ENCODE results near the gene PARP9. TPM values are rescaled to one million over a fixed set of nuclear protein-coding genes. Genes with fewer than 3 reads are reported as not detected.

Gene PARP9
- total and polyA plus RNA-seq, 2 of the 13 experiments (the other 11 are each of a cell fraction or from before 2014, with no cell fraction given): 6.5 to 10.6 TPM

DNA sequence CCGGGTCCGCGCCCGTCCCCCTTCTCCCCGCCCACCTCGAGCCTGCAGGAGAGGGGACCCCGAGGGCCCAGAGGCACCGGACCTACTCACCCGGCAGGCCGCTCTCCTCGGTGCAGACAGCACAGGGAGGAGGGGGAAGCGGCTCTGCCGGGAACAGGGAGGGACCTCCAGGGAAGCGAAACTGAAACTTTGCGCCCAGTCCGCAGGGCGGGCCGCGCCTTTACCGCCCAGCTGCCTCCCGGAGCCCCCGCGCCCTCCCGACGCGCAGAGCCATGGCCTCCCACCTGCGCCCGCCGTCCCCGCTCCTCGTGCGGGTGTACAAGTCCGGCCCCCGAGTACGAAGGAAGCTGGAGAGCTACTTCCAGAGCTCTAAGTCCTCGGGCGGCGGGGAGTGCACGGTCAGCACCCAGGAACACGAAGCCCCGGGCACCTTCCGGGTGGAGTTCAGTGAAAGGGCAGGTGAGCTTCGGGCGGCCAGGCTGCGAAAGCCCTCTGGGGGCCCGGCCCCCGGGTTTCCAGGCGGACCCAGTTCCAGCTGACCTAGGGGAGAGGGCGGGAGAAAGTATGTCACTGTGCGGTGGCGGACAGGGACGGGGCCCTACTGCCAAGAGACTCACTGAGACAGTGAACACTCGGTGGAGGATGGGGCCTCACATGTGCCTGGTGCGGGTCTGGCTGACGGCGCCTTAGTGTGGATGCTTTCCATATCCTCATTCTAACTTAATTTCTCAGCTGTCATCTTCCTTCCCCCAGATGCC lies at the start of gene PARP9, which contains the start of gene DTX3L (continued):
- TF ChIP-seq, protein P1, sequence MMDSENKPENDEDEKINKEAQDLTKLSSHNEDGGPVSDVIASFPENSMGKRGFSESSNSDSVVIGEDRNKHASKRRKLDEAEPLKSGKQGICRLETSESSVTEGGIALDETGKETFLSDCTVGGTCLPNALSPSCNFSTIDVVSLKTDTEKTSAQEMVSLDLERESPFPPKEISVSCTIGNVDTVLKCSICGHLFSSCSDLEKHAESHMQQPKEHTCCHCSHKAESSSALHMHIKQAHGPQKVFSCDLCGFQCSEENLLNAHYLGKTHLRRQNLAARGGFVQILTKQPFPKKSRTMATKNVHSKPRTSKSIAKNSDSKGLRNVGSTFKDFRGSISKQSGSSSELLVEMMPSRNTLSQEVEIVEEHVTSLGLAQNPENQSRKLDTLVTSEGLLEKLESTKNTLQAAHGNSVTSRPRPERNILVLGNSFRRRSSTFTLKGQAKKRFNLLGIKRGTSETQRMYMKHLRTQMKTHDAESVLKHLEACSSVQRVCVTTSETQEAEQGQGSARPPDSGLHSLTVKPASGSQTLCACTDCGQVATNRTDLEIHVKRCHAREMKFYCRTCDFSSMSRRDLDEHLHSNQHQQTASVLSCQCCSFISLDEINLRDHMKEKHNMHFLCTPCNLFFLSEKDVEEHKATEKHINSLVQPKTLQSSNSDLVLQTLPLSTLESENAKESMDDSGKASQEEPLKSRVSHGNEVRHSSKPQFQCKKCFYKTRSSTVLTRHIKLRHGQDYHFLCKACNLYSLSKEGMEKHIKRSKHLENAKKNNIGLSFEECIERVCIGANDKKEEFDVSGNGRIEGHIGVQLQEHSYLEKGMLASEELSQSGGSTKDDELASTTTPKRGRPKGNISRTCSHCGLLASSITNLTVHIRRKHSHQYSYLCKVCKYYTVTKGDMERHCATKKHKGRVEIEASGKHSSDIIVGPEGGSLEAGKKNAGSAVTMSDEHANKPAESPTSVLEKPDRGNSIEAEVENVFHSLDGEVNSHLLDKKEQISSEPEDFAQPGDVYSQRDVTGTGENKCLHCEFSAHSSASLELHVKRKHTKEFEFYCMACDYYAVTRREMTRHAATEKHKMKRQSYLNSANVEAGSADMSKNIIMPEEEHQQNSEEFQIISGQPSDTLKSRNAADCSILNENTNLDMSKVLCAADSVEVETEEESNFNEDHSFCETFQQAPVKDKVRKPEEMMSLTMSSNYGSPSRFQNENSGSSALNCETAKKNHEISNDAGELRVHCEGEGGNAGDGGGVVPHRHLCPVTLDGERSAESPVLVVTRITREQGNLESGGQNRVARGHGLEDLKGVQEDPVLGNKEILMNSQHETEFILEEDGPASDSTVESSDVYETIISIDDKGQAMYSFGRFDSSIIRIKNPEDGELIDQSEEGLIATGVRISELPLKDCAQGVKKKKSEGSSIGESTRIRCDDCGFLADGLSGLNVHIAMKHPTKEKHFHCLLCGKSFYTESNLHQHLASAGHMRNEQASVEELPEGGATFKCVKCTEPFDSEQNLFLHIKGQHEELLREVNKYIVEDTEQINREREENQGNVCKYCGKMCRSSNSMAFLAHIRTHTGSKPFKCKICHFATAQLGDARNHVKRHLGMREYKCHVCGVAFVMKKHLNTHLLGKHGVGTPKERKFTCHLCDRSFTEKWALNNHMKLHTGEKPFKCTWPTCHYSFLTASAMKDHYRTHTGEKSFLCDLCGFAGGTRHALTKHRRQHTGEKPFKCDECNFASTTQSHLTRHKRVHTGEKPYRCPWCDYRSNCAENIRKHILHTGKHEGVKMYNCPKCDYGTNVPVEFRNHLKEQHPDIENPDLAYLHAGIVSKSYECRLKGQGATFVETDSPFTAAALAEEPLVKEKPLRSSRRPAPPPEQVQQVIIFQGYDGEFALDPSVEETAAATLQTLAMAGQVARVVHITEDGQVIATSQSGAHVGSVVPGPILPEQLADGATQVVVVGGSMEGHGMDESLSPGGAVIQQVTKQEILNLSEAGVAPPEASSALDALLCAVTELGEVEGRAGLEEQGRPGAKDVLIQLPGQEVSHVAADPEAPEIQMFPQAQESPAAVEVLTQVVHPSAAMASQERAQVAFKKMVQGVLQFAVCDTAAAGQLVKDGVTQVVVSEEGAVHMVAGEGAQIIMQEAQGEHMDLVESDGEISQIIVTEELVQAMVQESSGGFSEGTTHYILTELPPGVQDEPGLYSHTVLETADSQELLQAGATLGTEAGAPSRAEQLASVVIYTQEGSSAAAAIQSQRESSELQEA (CRISPR knock-in tag; IDR thresholded peaks at IDR 0.05; ENCODE audit: not compliant biosample characterization): peak; percentile 47
- no peak for TF ChIP-seq SCMH1 (CRISPR knock-in tag; IDR thresholded peaks at IDR 0.05; ENCODE audit: borderline replicate concordance)
- peak; percentile 10 for TF ChIP-seq FOXA3 (CRISPR knock-in tag; IDR thresholded peaks at IDR 0.05)
- TF ChIP-seq, protein P2, sequence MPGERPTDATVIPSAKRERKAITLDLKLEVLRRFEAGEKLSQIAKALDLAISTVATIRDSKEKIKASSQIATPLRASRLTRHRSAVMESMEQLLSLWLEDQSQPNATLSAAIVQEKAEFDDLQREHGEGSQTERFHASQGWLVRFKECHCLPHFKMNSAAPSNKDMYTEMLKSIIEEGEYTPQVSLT (CRISPR knock-in tag; IDR thresholded peaks at IDR 0.05; ENCODE audit: borderline replicate concordance, low read depth): peak; percentile 69; the same call in 1 of the 2 replicates
- peak; percentile 81 for TF ChIP-seq ZNF563 (CRISPR knock-in tag; IDR thresholded peaks at IDR 0.05)
- TF ChIP-seq MEIS1 (CRISPR knock-in tag; IDR thresholded peaks at IDR 0.05; ENCODE audit: borderline replicate concordance): peak; percentile 58; the same call in 1 of the 2 replicates
- TF ChIP-seq MTA3 (CRISPR knock-in tag; IDR thresholded peaks at IDR 0.05): no peak
- peak; percentile 48; the same call in 1 of the 2 replicates for TF ChIP-seq SIX4 (CRISPR knock-in tag; IDR thresholded peaks at IDR 0.05)
- TF ChIP-seq ZNF253 (CRISPR knock-in tag; IDR thresholded peaks at IDR 0.05; ENCODE audit: borderline replicate concordance): peak; percentile 81; the same call in 1 of the 2 replicates
- no peak for TF ChIP-seq NFIC (IDR thresholded peaks at IDR 0.05; ENCODE audit: low read length)
- TF ChIP-seq ZNF713 (CRISPR knock-in tag; IDR thresholded peaks at IDR 0.05): no peak
- no peak for TF ChIP-seq TCF12 (IDR thresholded peaks at IDR 0.05)
- peak; percentile 72; the same call in 1 of the 2 replicates for TF ChIP-seq TCF12 (CRISPR knock-in tag; IDR thresholded peaks at IDR 0.05)
- TF ChIP-seq RFX5 (IDR thresholded peaks at IDR 0.05; ENCODE audit: low read depth, low read length): no peak
- TF ChIP-seq GATA4 (IDR thresholded peaks at IDR 0.05; ENCODE audit: borderline replicate concordance, low read depth): 0 out of 2 replicates have a peak, but pooled peaks have one; percentile 32
- TF ChIP-seq MTA1 (CRISPR knock-in tag; IDR thresholded peaks at IDR 0.05; ENCODE audit: borderline replicate concordance): peak; percentile 82; the same call in 1 of the 2 replicates
- TF ChIP-seq, protein P3, sequence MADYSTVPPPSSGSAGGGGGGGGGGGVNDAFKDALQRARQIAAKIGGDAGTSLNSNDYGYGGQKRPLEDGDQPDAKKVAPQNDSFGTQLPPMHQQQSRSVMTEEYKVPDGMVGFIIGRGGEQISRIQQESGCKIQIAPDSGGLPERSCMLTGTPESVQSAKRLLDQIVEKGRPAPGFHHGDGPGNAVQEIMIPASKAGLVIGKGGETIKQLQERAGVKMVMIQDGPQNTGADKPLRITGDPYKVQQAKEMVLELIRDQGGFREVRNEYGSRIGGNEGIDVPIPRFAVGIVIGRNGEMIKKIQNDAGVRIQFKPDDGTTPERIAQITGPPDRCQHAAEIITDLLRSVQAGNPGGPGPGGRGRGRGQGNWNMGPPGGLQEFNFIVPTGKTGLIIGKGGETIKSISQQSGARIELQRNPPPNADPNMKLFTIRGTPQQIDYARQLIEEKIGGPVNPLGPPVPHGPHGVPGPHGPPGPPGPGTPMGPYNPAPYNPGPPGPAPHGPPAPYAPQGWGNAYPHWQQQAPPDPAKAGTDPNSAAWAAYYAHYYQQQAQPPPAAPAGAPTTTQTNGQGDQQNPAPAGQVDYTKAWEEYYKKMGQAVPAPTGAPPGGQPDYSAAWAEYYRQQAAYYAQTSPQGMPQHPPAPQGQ (CRISPR knock-in tag; IDR thresholded peaks at IDR 0.05; ENCODE audit: borderline replicate concordance): no peak
- TF ChIP-seq ZNF160 (CRISPR knock-in tag; IDR thresholded peaks at IDR 0.05): peak; percentile 74
- TF ChIP-seq KAT8 (CRISPR knock-in tag; IDR thresholded peaks at IDR 0.05): peak; percentile 88
